Measurements from ENCODE around the gene ENKD1. TPM values are rescaled to one million over a fixed set of nuclear protein-coding genes. Genes with fewer than 3 reads are reported as not detected.

Gene ENKD1
- total RNA-seq, 2 experiments from 2014 or later = 7.0 TPM

DNA sequence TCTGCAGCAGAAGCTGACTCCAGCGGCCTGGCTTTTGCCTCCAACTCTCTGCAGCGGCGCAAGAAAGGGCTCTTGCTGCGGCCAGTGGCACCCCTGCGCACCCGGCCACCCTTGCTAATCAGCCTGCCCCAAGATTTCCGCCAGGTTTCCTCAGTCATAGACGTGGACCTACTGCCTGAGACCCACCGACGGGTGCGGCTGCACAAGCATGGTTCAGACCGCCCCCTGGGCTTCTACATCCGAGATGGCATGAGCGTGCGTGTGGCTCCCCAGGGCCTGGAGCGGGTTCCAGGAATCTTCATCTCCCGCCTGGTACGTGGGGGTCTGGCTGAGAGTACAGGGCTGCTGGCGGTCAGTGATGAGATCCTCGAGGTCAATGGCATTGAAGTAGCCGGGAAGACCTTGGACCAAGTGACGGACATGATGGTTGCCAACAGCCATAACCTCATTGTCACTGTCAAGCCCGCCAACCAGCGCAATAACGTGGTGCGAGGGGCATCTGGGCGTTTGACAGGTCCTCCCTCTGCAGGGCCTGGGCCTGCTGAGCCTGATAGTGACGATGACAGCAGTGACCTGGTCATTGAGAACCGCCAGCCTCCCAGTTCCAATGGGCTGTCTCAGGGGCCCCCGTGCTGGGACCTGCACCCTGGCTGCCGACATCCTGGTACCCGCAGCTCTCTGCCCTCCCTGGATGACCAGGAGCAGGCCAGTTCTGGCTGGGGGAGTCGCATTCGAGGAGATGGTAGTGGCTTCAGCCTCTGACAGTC, 4.5 kb downstream of the ENKD1 start:
- Mint-ChIP-seq H3K27me3 (ENCODE audit: low read depth) (no peaks in the 10 kb centered on the region), H3K9me3 (ENCODE audit: insufficient read depth) (no peaks in the 10 kb centered on the region), H3K36me3 (ENCODE audit: low read depth) (peaks cover 12% of the 10 kb centered on the region), H3K27ac (no peak overlapping the region), H3K4me1 (ENCODE audit: low read depth) (peaks cover 38% of the 10 kb centered on the region), H3K4me3 (peak overlapping the region; percentile 89)
- DNase-seq (no peak), ATAC-seq (no peak)
- POLR2A ChIA-PET = interaction anchor here (4.7 kb wide), 1 partner anchor 100 kb away, joined by 35 read pairs; the partner anchor contains the start of gene CTCF
- CTCF ChIA-PET = interaction anchor here (1.0 to 11.3 kb wide), 9 partner anchors 11 to 181 kb away, joined by 3 to 211 read pairs (median 10); partner anchors contain the start of genes ATP6V0D1 and CTCF

DNA sequence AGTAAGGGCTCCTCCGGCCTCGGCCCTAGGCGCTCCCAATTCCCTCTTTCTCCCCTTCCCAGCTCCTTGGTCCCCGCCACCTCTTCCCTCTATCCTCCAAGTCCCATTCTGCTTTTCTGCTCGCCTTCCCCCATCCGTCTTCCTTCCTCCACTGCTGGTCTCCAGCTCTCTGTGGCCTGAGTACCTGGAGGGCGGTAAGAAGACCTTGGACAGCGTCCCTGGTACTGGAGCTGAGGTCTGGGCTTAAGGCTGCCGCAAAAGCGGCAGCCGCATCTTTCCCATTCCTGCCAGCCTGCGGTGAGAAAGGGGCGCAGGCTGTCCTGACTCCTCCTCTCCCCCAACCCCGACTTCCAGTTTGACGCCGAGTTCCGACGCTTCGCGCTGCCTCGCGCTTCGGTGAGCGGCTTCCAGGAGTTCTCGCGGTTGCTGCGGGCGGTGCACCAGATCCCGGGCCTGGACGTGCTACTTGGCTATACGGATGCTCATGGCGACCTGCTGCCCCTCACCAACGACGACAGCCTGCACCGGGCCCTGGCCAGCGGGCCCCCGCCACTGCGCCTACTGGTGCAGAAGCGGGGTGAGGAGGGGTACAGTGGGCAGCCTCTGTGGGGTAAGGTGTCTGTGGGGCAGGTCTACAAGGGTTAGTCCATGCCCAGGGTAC, 5.3 kb downstream of the ENKD1 start:
- ATAC-seq (peak; percentile 2), DNase-seq (peak; percentile 52)
- H3K4me1 Mint-ChIP-seq (ENCODE audit: low read depth) = peaks cover 33% of the 10 kb centered on the region
- peaks cover 12% of the 10 kb centered on the region for H3K36me3 Mint-ChIP-seq (ENCODE audit: low read depth)
- H3K27me3 Mint-ChIP-seq (ENCODE audit: low read depth) = no peaks in the 10 kb centered on the region
- peak overlapping the region; percentile 89 for H3K4me3 Mint-ChIP-seq
- CTCF ChIA-PET = interaction anchor here (1.2 to 4.9 kb wide), 5 partner anchors 11 to 140 kb away, joined by 3 to 50 read pairs (median 30); partner anchors contain the start of gene CARMIL2
- peak overlapping the region; percentile 86 for H3K27ac Mint-ChIP-seq
- no peaks in the 10 kb centered on the region for H3K9me3 Mint-ChIP-seq (ENCODE audit: insufficient read depth)
- POLR2A ChIA-PET = interaction anchor here (2.5 to 5.2 kb wide), 3 partner anchors 13 to 119 kb away, joined by 7 to 71 read pairs (median 35); partner anchors contain the start of genes CARMIL2 and CTCF

DNA sequence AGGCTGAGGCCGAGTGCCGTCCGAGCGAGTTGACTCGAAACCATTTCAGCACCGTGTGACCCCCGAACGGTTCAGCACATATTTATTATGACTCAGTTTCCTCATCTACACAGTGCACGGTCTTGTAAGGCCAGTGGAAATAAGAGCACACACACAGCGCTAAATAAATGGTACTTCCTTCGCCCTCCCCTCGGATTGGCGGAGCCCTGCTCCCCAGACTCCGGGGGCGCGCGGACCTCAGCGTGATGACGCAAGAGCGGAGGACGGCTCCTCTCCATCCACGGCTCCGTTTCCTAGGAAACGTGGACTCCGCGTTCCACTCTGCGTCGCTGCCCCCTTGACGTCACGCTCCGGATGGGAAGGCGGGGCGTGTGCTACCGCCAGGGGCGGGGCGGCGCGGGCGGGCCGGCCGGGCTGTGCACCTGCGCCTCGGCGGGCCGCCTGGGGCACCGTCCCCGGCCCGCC, 6.0 kb downstream of the ENKD1 start, which contains the start of gene PARD6A:
Gene PARD6A, plus strand, starts transcription at position 397 of the 465 bp plus-strand sequence. CDS start 79 bp downstream, outside the sequence.
- peaks cover 15% of the 10 kb centered on the region for H3K36me3 Mint-ChIP-seq (ENCODE audit: low read depth)
- H3K27me3 Mint-ChIP-seq (ENCODE audit: low read depth) = no peaks in the 10 kb centered on the region
- peak; percentile 98 for DNase-seq
- peaks cover 31% of the 10 kb centered on the region for H3K4me1 Mint-ChIP-seq (ENCODE audit: low read depth)
- no peaks in the 10 kb centered on the region for H3K9me3 Mint-ChIP-seq (ENCODE audit: insufficient read depth)
- CTCF ChIA-PET = interaction anchor here (0.9 to 4.9 kb wide), 9 partner anchors 12 to 147 kb away, joined by 3 to 50 read pairs (median 7); partner anchors contain the start of genes CARMIL2 and CTCF
- peak; percentile 78 for ATAC-seq
- POLR2A ChIA-PET = interaction anchor here (0.9 to 5.2 kb wide), 11 partner anchors 13 to 419 kb away, joined by 3 to 71 read pairs (median 5); partner anchors contain the start of genes CARMIL2 and CTCF
- peak within 1 kb of the TSS; percentile 89 for H3K4me3 Mint-ChIP-seq
- H3K27ac Mint-ChIP-seq = peak within 1 kb of the TSS; percentile 96

DNA sequence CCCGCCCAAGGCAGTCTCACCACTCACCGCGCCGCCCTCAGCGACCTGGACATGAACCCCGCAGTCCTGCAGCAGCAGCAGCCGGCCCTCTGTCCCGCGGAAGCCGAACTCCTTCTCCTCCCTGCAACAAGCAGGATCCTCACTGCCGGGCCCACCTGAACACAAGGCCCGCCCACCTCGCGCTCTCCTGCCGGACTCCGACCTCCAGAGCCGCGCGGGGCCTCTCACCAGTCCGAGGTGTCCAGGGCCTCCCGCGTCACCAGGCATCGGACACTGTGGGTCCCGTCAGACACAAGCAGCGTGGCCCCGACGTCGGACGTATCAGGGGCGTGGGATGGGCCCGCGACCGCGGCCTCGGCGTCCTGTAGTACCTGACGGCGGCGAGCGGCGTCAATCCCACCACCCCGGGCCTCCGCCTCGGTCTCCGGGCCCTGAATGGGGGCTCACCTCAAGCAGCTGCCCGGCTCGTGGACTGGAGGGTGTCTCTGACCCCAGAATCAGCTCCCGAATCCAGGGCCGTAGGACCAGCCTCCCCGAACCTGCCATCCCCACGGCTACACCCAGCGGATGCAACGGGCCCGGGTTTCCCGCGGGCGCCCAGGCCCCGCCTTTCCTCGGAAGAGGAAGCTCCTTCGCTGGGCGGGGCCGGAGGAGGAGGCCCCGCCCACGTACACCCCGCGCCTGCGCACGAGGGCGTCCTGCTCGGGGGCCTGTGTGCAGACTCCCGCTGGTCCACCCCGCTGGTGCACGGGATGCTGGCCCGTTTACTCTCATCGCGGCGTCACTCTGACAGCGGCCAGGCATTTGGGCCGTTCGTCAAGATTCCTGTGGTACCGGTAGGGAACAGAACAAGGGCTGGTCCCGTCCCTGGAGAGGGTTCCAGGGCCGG, 6.6 kb downstream of the ENKD1 start, which contains the start of gene ACD:
Gene ACD, minus strand, starts transcription at position 586 of the 889 bp plus-strand sequence. Its CDS starts 40 bp downstream, at position 546.
- H3K4me1 Mint-ChIP-seq (ENCODE audit: low read depth) = peaks cover 30% of the 10 kb centered on the region
- no peaks in the 10 kb centered on the region for H3K9me3 Mint-ChIP-seq (ENCODE audit: insufficient read depth)
- POLR2A ChIA-PET = interaction anchor here (0.6 to 5.2 kb wide), 13 partner anchors 12 to 420 kb away, joined by 3 to 71 read pairs (median 4); partner anchors contain the start of genes CARMIL2, CTCF and SLC12A4
- DNase-seq = peak; percentile 94
- H3K4me3 Mint-ChIP-seq = peak within 1 kb of the TSS; percentile 89
- peak within 1 kb of the TSS; percentile 96 for H3K27ac Mint-ChIP-seq
- no peaks in the 10 kb centered on the region for H3K27me3 Mint-ChIP-seq (ENCODE audit: low read depth)
- peaks cover 19% of the 10 kb centered on the region for H3K36me3 Mint-ChIP-seq (ENCODE audit: low read depth)
- CTCF ChIA-PET = interaction anchor here (0.9 to 4.9 kb wide), 9 partner anchors 8 to 146 kb away, joined by 3 to 50 read pairs (median 7); partner anchors contain the start of genes CARMIL2 and CTCF
- peak; percentile 70 for ATAC-seq

DNA sequence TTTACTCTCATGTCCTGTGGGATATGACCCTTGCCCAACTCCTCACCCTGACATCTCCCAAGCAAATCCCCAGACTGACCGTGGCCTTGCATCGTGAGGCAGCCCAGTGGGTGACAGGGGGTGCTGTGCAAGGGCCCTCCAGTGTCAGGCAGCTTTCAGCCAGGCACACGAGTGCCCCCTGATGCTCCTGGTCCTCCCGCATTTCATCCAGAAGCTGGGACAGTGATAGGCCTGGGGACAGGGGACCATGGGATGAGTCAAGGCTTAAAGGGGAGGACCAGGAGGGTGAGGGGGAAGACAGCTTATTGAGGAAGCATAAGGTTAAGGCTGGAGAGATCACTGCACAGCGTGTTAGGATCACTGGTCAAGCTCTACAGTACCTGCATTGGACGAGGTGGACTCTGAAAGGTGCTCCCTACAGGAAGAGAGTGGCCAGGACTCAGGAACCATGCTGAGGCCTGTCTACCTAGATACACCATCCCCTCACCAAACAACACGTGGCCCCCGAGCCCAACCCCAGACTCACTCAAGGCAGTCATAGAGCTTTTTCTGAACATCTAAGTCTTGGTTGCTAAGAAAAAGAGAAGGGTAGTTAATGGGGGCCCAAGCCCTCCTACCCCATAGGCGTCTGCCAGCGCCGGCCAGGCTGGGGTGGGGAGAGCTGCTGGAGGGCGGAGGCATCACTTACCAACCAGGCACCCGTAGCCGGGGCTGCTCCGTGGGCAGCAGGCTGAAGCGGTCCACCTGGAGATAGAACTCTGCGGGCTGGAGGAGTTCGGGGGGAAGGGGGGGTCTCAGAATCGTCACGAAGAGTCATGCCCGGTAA, 7.5 kb downstream of the ENKD1 start:
- ATAC-seq = no peak

DNA sequence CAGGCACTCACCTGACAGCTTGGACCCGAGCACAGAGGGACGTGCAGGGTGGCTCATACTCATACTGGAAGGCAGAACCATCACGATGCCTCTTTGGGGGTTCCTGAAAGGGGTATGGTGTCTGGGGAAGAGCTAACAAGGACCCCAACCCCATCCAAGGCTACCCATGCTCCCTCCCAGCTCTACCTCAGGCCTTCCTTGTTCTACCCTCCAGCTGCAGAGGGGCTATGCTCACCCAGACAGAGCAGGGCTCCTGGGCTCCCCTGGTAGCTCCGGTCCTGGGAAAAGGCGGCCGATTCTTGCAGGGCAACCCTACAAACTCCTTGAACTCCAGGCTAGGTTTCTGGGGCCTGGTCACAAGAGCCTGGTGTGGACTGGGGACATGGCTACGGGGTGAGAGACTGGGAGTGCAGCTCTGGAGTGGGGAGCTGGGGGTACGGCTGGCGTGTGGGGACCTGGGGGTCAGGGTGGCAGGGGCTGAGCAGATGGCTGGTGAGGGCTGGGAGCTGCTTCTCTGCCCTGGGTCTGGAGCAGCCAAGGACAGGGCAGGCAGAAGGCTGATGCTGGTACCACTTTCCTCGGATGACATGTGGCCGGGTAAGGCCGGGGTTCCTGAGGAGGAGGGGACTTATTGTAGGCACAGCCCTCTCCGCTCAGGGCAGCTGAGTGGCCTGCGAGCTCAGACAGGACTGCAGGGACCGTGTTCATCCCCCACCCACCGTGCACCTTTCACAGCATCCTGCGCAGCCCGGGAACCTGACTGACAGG, 8.6 kb downstream of the ENKD1 start:
- ATAC-seq (no peak), DNase-seq (no peak)
- Mint-ChIP-seq H3K4me1 (ENCODE audit: low read depth) (peaks cover 24% of the 10 kb centered on the region), H3K9me3 (ENCODE audit: insufficient read depth) (no peaks in the 10 kb centered on the region), H3K27me3 (ENCODE audit: low read depth) (no peaks in the 10 kb centered on the region), H3K36me3 (ENCODE audit: low read depth) (peaks cover 26% of the 10 kb centered on the region), H3K27ac (peak overlapping the region; percentile 12), H3K4me3 (peak overlapping the region; percentile 89)
- CTCF ChIA-PET = interaction anchor here (0.9 to 4.9 kb wide), 7 partner anchors 13 to 383 kb away, joined by 3 to 50 read pairs (median 19); partner anchors contain the start of genes ATP6V0D1, CARMIL2 and CTCF
- POLR2A ChIA-PET = interaction anchor here (0.6 to 5.2 kb wide), 3 partner anchors 10 to 427 kb away, joined by 3 to 71 read pairs (median 35); partner anchors contain the start of genes CARMIL2 and CTCF

More for the DNA sequence above, 7.5 kb downstream of the ENKD1 start:
- DNase-seq = no peak
- peaks cover 25% of the 10 kb centered on the region for H3K4me1 Mint-ChIP-seq (ENCODE audit: low read depth)
- H3K4me3 Mint-ChIP-seq = peak overlapping the region; percentile 89
- no peaks in the 10 kb centered on the region for H3K27me3 Mint-ChIP-seq (ENCODE audit: low read depth)
- POLR2A ChIA-PET = interaction anchor here (0.6 to 5.2 kb wide), 6 partner anchors 11 to 178 kb away, joined by 3 to 71 read pairs (median 6); partner anchors contain the start of genes ATP6V0D1, CARMIL2 and CTCF
- H3K9me3 Mint-ChIP-seq (ENCODE audit: insufficient read depth) = no peaks in the 10 kb centered on the region
- H3K27ac Mint-ChIP-seq = peak overlapping the region; percentile 96
- CTCF ChIA-PET = interaction anchor here (1.1 to 4.9 kb wide), 7 partner anchors 9 to 178 kb away, joined by 3 to 50 read pairs (median 19); partner anchors contain the start of genes ATP6V0D1, CARMIL2 and CTCF
- H3K36me3 Mint-ChIP-seq (ENCODE audit: low read depth) = peaks cover 24% of the 10 kb centered on the region

DNA sequence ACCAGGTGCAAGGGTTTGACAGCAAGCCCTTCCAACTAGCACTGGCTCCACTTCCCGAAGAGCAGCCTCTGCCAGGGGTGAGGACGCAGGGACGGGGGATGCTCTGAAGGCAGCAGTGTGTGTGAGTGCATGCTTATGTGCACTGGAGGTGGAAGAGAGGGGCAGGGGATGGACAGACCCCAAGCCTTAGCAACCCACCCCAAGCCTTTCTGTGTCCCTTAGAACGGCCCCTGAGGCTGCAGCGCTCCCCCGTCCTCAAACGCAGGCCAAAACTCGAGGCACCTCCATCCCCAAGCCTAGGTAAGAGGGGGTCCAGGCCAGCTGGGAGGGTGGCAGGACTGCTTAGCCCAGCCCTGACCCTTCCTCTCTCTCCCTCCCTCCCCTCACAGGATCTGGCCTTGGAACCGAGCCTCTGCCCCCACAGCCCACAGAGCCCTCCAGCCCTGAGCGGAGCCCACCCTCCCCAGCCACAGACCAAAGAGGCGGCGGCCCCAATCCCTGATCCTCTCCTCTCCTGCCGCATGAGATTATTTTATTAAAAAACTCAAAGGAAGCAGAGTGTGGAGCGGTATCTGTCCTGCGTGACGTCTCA, 9.4 kb downstream of the ENKD1 start:
- H3K27ac Mint-ChIP-seq = no peak overlapping the region
- no peaks in the 10 kb centered on the region for H3K9me3 Mint-ChIP-seq (ENCODE audit: insufficient read depth)
- H3K4me3 Mint-ChIP-seq = no peak overlapping the region
- DNase-seq = no peak
- H3K4me1 Mint-ChIP-seq (ENCODE audit: low read depth) = peaks cover 24% of the 10 kb centered on the region
- H3K27me3 Mint-ChIP-seq (ENCODE audit: low read depth) = no peaks in the 10 kb centered on the region
- ATAC-seq = no peak
- ChIA-PET CTCF (interaction anchor here (0.9 to 4.9 kb wide), 5 partner anchors 94 to 384 kb away, joined by 3 to 50 read pairs (median 19); partner anchors contain the start of gene CTCF), POLR2A (interaction anchor here (4.7 to 5.2 kb wide), 2 partner anchors 9 to 95 kb away, joined by 35 to 71 read pairs; partner anchors contain the start of genes CARMIL2 and CTCF)
- H3K36me3 Mint-ChIP-seq (ENCODE audit: low read depth) = peaks cover 30% of the 10 kb centered on the region

DNA sequence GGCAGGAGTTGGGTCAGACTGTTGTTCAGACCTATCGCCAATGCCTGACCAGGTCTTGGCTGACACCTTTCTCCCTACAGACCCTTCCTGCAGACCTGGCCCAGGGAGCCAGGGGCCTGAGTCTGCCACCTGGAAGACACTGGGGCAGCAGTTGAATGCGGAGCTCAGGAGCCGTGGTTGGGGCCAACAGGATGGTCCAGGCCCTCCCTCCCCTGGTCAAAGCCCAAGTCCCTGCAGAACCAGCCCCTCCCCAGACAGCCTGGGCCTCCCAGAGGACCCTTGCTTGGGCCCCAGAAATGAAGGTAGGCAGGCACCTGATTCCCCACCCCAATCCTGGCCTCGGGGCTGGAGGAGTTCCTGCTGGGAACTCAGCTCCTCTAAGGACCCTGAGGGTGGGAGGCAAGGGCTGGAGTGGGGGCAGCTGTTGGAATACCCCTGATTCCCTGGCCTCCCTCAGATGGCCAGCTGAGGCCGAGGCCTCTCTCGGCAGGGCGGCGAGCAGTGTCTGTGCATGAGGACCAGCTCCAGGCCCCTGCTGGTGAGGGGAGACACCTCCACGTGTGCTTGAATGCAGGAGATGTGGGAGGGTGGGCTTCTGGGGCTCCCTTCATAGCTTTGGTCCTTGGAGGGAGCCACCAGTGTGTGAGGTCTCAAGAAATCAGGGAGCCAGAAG, 10.1 kb downstream of the ENKD1 start:
- ATAC-seq = no peak
- no peak overlapping the region for H3K27ac Mint-ChIP-seq
- no peaks in the 10 kb centered on the region for H3K27me3 Mint-ChIP-seq (ENCODE audit: low read depth)
- H3K4me1 Mint-ChIP-seq (ENCODE audit: low read depth) = peaks cover 23% of the 10 kb centered on the region
- H3K36me3 Mint-ChIP-seq (ENCODE audit: low read depth) = peaks cover 35% of the 10 kb centered on the region
- H3K4me3 Mint-ChIP-seq = no peak overlapping the region
- no peaks in the 10 kb centered on the region for H3K9me3 Mint-ChIP-seq (ENCODE audit: insufficient read depth)
- ChIA-PET CTCF (interaction anchor here (1.3 kb wide), 1 partner anchor 135 kb away, joined by 5 read pairs; no protein-coding TSS in a partner anchor), POLR2A (interaction anchor here (5.2 kb wide), 1 partner anchor 9 kb away, joined by 71 read pairs; the partner anchor contains the start of gene CARMIL2)
- DNase-seq = no peak
